CD14-positive monocyte (primary cell): ENCODE results near the gene KCNG2. TPM values are rescaled to one million over a fixed set of nuclear protein-coding genes. Genes with fewer than 3 reads are reported as not detected.

Source experiments
- DNase-seq, 3 donors: peaks; one replicate each; pipeline ENCODE4 v3.0.0-alpha.2; 2011 to 2022
- H2AFZ ChIP-seq: 2 replicates; pipeline ENCODE4 v1.6.0; 2012; ENCODE audit warnings: mild to moderate bottlenecking, low read depth, low read length, inconsistent platforms; ENCODE audit not compliant: insufficient read depth, poor library complexity, severe bottlenecking
- H3K27ac ChIP-seq, 2 donors: 1 replicate in 1 of 2; 2 replicates in 1 of 2; pipeline ENCODE4 v1.5.1; 2012 to 2013; ENCODE audit warnings: low read length in 2 of 2, control low read depth in 1 of 2, inconsistent platforms in 1 of 2, low read depth in 1 of 2, mild to moderate bottlenecking in 1 of 2
- H3K27me3 ChIP-seq, 2 donors: one replicate each; pipeline versions ENCODE4 v1.6.0 to v1.6.1; 2011 to 2013; ENCODE audit warnings: low read length in 2 of 2; ENCODE audit not compliant: control insufficient read depth in 2 of 2, insufficient read depth in 2 of 2
- H3K36me3 ChIP-seq, 2 donors: replicated peaks in 1 of 2; 1 replicate in 1 of 2; 2 replicates in 1 of 2; pipeline versions ENCODE4 v1.5.1 to v1.6.1; 2012 to 2013; ENCODE audit warnings: low read length in 2 of 2, control low read depth in 1 of 2, inconsistent platforms in 1 of 2, mild to moderate bottlenecking in 1 of 2; ENCODE audit not compliant: insufficient read depth in 2 of 2, control insufficient read depth in 1 of 2
- H3K4me1 ChIP-seq, 2 donors: 1 replicate in 1 of 2; 2 replicates in 1 of 2; pipeline versions ENCODE4 v1.5.1 to v1.6.1; 2012 to 2013; ENCODE audit warnings: low read length in 2 of 2, control low read depth in 1 of 2, inconsistent platforms in 1 of 2, mild to moderate bottlenecking in 1 of 2, moderate library complexity in 1 of 2; ENCODE audit not compliant: insufficient read depth in 2 of 2, control insufficient read depth in 1 of 2
- H3K4me2 ChIP-seq: replicated peaks from 2 replicates; pipeline ENCODE3; 2012; ENCODE audit warnings: low read length, moderate library complexity, mild to moderate bottlenecking; ENCODE audit not compliant: poor library complexity, severe bottlenecking; ENCODE audit errors: extremely low read depth
- H3K4me3 ChIP-seq, 3 experiments: fragments of 200-600 bp in 1 of 3; sonication (generic) in 1 of 3; replicated peaks in 1 of 3; 1 replicate in 2 of 3; 2 replicates in 1 of 3; pipeline ENCODE4 v1.5.1; 2011 to 2013; ENCODE audit warnings: low read length in 3 of 3, mild to moderate bottlenecking in 3 of 3, control low read depth in 2 of 3, low read depth in 2 of 3, inconsistent platforms in 1 of 3, moderate library complexity in 1 of 3
- H3K79me2 ChIP-seq: 2 replicates; pipeline ENCODE4 v1.6.0; 2012; ENCODE audit warnings: mild to moderate bottlenecking, control low read depth, inconsistent platforms, low read length, moderate library complexity; ENCODE audit not compliant: insufficient read depth
- H3K9ac ChIP-seq: 2 replicates; pipeline ENCODE4 v1.6.0; 2017; ENCODE audit warnings: low read length, mild to moderate bottlenecking; ENCODE audit not compliant: insufficient read depth, poor library complexity, severe bottlenecking
- H3K9me3 ChIP-seq, 2 donors: replicated peaks in 1 of 2; 1 replicate in 1 of 2; 2 replicates in 1 of 2; pipeline versions ENCODE4 v1.5.1 to v1.6.1; 2012 to 2013; ENCODE audit warnings: low read length in 2 of 2, control low read depth in 1 of 2; ENCODE audit not compliant: control insufficient read depth in 1 of 2, insufficient read depth in 1 of 2
- H4K20me1 ChIP-seq: 2 replicates; pipeline ENCODE4 v1.6.0; 2012; ENCODE audit warnings: mild to moderate bottlenecking, low read length, control low read depth, moderate library complexity; ENCODE audit not compliant: insufficient read depth
- H3K27ac Mint-ChIP-seq, 7 donors: one replicate each; pipeline ENCODE4 v1.8.0; 2020; ENCODE audit warnings: mild to moderate bottlenecking in 7 of 7, mixed read lengths in 7 of 7, moderate library complexity in 6 of 7, inconsistent platforms in 2 of 7
- H3K27me3 Mint-ChIP-seq, 3 donors: one replicate each; pipeline ENCODE4 v1.8.0; 2021 to 2022; ENCODE audit warnings: low read depth in 3 of 3, mild to moderate bottlenecking in 3 of 3, mixed read lengths in 3 of 3, moderate library complexity in 3 of 3, inconsistent platforms in 1 of 3
- H3K36me3 Mint-ChIP-seq, 2 donors: one replicate each; pipeline ENCODE4 v1.8.0; 2020; ENCODE audit warnings: mixed read lengths in 2 of 2, inconsistent platforms in 1 of 2, mild to moderate bottlenecking in 1 of 2
- H3K4me1 Mint-ChIP-seq: one replicate; pipeline ENCODE4 v1.8.0; 2020; ENCODE audit warnings: mild to moderate bottlenecking, mixed read lengths
- H3K4me3 Mint-ChIP-seq, 2 donors: one replicate each; pipeline ENCODE4 v1.8.0; 2020; ENCODE audit warnings: mild to moderate bottlenecking in 2 of 2, mixed read lengths in 2 of 2, moderate library complexity in 1 of 2
- H3K9me3 Mint-ChIP-seq, 7 donors: one replicate each; pipeline ENCODE4 v1.8.0; 2020 to 2022; ENCODE audit warnings: mixed read lengths in 7 of 7, mild to moderate bottlenecking in 6 of 7, moderate library complexity in 6 of 7, inconsistent platforms in 2 of 7
- WGBS: methylation state at CpG from one replicate; pipeline ENCODE4 v1.1.5; 2013; ENCODE audit warnings: missing lambda C conversion rate; ENCODE audit not compliant: insufficient coverage; 5-methylcytosine and 5-hydroxymethylcytosine counted together
- intact Hi-C, 2 donors: fragments of 100-400 bp; cut with micrococcal nuclease; formaldehyde crosslinking; loops; one replicate each; pipeline versions ENCODE4 v1.15.0 to v1.15.1; 2023
- polyA plus RNA-seq, 3 donors: library from polyadenylated mRNA; depleted of rRNA in 1 of 3; unstranded in 2 of 3; stranded (reverse) in 1 of 3; fragments of 300-500 nt in 2 of 3; fragments of >200 nt in 1 of 3; fragmentation: Illumina TruSeq in 2 of 3; gene quantifications; 1 replicate in 2 of 3; 2 replicates in 1 of 3; pipeline ENCODE4 v1.2.3, GENCODE V29; 2012 to 2021
- TF ChIP-seq, protein P1 (sequence below): fragments of 200-600 bp; IDR thresholded peaks from one replicate; pipeline ENCODE4 v1.8.0; 2022; ENCODE audit warnings: antibody characterized with exemption, mild to moderate bottlenecking

The KCNG2 gene
- polyA plus RNA-seq, 3 donors, result 0.04 TPM; not detected in 2

DNA sequence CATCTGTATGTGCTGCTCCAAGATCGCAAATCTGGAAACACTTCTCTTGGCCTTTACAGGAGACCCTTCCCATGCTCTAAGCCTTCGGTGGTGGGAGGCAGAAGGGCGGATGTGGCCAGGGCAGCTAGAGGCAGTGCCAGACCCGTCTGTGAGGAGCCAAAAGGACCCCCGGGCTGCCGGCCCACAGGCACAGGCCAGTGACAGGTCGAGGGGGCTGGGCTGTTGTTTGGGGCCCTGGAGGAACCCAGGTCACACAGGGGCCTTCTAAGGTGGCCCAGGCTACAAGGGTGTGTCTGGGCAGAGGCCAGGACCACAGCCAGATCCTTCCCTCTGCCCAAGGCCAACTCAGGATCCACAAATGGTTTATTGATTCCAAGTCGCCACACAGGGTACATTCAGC is 104.3 kb downstream of the KCNG2 start:
- DNase-seq, result no peak
- H4K20me1 ChIP-seq, result no peaks in the 10 kb centered on the region
- Mint-ChIP-seq H3K4me3 (no peak overlapping the region), H3K27ac (peak overlapping the region in 1 of 7 donors; percentile 50), H3K4me1 (no peaks in the 10 kb centered on the region), H3K36me3 (peaks cover 30 to 46% of the 10 kb centered on the region in 2 donors), H3K27me3 (peaks cover 0 to 5% (median 5%) of the 10 kb centered on the region in 3 donors), H3K9me3 (peaks cover 57 to 87% (median 65%) of the 10 kb centered on the region in 7 donors)
- no peak overlapping the region for H3K4me3 ChIP-seq
- H2AFZ ChIP-seq, result no peak overlapping the region
- intact Hi-C loops, result no loop called here
- peaks cover 22 to 44% of the 10 kb centered on the region in 2 donors for H3K36me3 ChIP-seq
- H3K4me1 ChIP-seq, result no peaks in the 10 kb centered on the region
- no peak overlapping the region for H3K4me2 ChIP-seq
- H3K79me2 ChIP-seq, result no peaks in the 10 kb centered on the region
- WGBS, result 97% methylated on average over 8 of the region's 8 CpGs
- no peak overlapping the region for H3K27ac ChIP-seq
- H3K9me3 ChIP-seq, result peaks cover 81 to 83% of the 10 kb centered on the region in 2 donors
- TF ChIP-seq, protein P1, sequence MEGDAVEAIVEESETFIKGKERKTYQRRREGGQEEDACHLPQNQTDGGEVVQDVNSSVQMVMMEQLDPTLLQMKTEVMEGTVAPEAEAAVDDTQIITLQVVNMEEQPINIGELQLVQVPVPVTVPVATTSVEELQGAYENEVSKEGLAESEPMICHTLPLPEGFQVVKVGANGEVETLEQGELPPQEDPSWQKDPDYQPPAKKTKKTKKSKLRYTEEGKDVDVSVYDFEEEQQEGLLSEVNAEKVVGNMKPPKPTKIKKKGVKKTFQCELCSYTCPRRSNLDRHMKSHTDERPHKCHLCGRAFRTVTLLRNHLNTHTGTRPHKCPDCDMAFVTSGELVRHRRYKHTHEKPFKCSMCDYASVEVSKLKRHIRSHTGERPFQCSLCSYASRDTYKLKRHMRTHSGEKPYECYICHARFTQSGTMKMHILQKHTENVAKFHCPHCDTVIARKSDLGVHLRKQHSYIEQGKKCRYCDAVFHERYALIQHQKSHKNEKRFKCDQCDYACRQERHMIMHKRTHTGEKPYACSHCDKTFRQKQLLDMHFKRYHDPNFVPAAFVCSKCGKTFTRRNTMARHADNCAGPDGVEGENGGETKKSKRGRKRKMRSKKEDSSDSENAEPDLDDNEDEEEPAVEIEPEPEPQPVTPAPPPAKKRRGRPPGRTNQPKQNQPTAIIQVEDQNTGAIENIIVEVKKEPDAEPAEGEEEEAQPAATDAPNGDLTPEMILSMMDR, result no peak
- no peaks in the 10 kb centered on the region for H3K27me3 ChIP-seq
- no peak overlapping the region for H3K9ac ChIP-seq

DNA sequence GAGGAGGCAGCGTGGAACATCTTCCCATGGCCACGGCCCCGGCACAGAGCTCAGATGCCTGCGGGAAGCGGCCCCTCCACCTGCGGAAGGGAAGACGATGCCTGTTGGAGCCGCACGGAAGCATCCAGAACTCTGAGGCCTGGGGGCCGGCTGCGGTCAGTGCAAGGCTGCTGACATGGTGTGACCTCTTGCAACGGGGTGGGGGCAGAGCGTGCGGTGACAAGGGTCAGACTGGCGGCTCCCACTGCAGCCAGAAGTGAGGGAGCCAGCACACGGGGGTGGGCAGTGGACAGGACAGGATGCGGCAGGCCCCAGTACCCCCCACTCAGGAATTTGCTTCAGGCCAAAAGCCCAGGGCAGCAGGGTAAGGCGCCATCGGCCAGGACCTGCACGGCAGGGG is 104.9 kb downstream of the KCNG2 start:
- H3K36me3 Mint-ChIP-seq, result peaks cover 33 to 52% of the 10 kb centered on the region in 2 donors
- no peaks in the 10 kb centered on the region for H3K79me2 ChIP-seq
- peaks cover 76 to 85% of the 10 kb centered on the region in 2 donors for H3K9me3 ChIP-seq
- no peaks in the 10 kb centered on the region for H3K27me3 ChIP-seq
- TF ChIP-seq, protein P1, result no peak
- H4K20me1 ChIP-seq, result no peaks in the 10 kb centered on the region
- H3K27me3 Mint-ChIP-seq, result peaks cover 0 to 5% (median 5%) of the 10 kb centered on the region in 3 donors
- no peak for DNase-seq
- H3K4me1 Mint-ChIP-seq, result no peaks in the 10 kb centered on the region
- H3K9ac ChIP-seq, result no peak overlapping the region
- H3K4me1 ChIP-seq, result no peaks in the 10 kb centered on the region
- H3K9me3 Mint-ChIP-seq, result peaks cover 51 to 86% (median 59%) of the 10 kb centered on the region in 7 donors
- intact Hi-C loops, result no loop called here
- H3K4me3 ChIP-seq, result no peak overlapping the region
- WGBS, result 98% methylated on average over 18 of the region's 20 CpGs
- no peak overlapping the region for H3K27ac Mint-ChIP-seq
- H3K36me3 ChIP-seq, result peaks cover 23 to 47% of the 10 kb centered on the region in 2 donors
- H3K27ac ChIP-seq, result no peak overlapping the region
- no peak overlapping the region for H3K4me2 ChIP-seq
- no peak overlapping the region for H2AFZ ChIP-seq
- H3K4me3 Mint-ChIP-seq, result no peak overlapping the region
